SK-N-SH (cell line): ENCODE measurements around the gene CHD1L. TPM values are rescaled to one million over a fixed set of nuclear protein-coding genes. Genes with fewer than 3 reads are reported as not detected.
"Not testable (repeated sequence)": the region's sequence is repeated elsewhere in the genome, so short reads cannot be mapped to it uniquely, and the experiment has no call there.

Source experiments
- CTCF ChIA-PET: fragments of 300-600, 350-600 bp; formaldehyde crosslinking; extraction: SDS; loops from one replicate; lab custom pipeline; 2021; lab: Yijun Ruan, JAX
- POLR2A ChIA-PET: fragments of 350-600 bp; sonication (Branson Sonifier 250); formaldehyde crosslinking; extraction: SDS; loops from one replicate; lab custom pipeline; 2020; ENCODE audit warnings: antibody characterized with exemption, inconsistent platforms; lab: Yijun Ruan, JAX
- DNase-seq: peaks from one replicate; pipeline ENCODE4 v3.0.0; 2012
- H2AFZ ChIP-seq: fragments of 200-600 bp; sonication (generic); 2 replicates; pipeline ENCODE4 v1.8.1; 2016; ENCODE audit warnings: antibody characterized with exemption, mild to moderate bottlenecking, low read depth
- H3F3A ChIP-seq: fragments of 200-600 bp; sonication (generic); replicated peaks from 2 replicates; pipeline ENCODE3; 2016; ENCODE audit warnings: antibody characterized with exemption, mild to moderate bottlenecking; ENCODE audit not compliant: insufficient read depth
- H3K27ac ChIP-seq, 2 experiments: fragments of 200-500 bp in 1 of 2; fragments of 200-600 bp in 1 of 2; sonication (Bioruptor generic) in 1 of 2; sonication (generic), shearing (Covaris generic) in 1 of 2; 2 replicates each; pipeline versions ENCODE4 v1.5.1 to v1.6.1; 2014 to 2016; ENCODE audit warnings: low read depth in 2 of 2, inconsistent platforms in 1 of 2, low read length in 1 of 2, mild to moderate bottlenecking in 1 of 2, mixed read lengths in 1 of 2
- H3K27me3 ChIP-seq: fragments of 200-600 bp; sonication (generic), shearing (Covaris generic); 2 replicates; pipeline ENCODE4 v1.6.1; 2016; ENCODE audit warnings: mixed run types; ENCODE audit not compliant: insufficient read depth
- H3K36me3 ChIP-seq, 2 experiments: fragments of 200-500 bp in 1 of 2; fragments of 200-600 bp in 1 of 2; sonication (Bioruptor generic) in 1 of 2; sonication (generic) in 1 of 2; replicated peaks in 1 of 2; 2 replicates each; pipeline versions ENCODE3 to v1.5.1; 2014 to 2016; ENCODE audit warnings: low read length in 1 of 2, mild to moderate bottlenecking in 1 of 2; ENCODE audit not compliant: insufficient read depth in 2 of 2, control insufficient read depth in 1 of 2
- H3K4me1 ChIP-seq, 2 experiments: fragments of 200-500 bp in 1 of 2; fragments of 200-600 bp in 1 of 2; sonication (Bioruptor generic) in 1 of 2; sonication (generic), shearing (Covaris generic) in 1 of 2; 2 replicates each; pipeline versions ENCODE4 v1.5.1 to v1.6.1; 2014 to 2016; ENCODE audit warnings: low read depth in 1 of 2, low read length in 1 of 2, mixed run types in 1 of 2; ENCODE audit not compliant: insufficient read depth in 2 of 2, control insufficient read depth in 1 of 2
- H3K4me2 ChIP-seq: fragments of 200-600 bp; sonication (generic), shearing (Covaris generic); 2 replicates; pipeline ENCODE4 v1.6.1; 2017; ENCODE audit warnings: mixed run types
- H3K4me3 ChIP-seq, 2 experiments: fragments of 200-500 bp in 1 of 2; fragments of 200-600 bp in 1 of 2; sonication (Bioruptor generic) in 1 of 2; sonication (generic), shearing (Covaris generic) in 1 of 2; 2 replicates each; pipeline versions ENCODE4 v1.5.1 to v1.8.1; 2014 to 2016; ENCODE audit warnings: low read depth in 2 of 2, inconsistent platforms in 1 of 2, low read length in 1 of 2, mild to moderate bottlenecking in 1 of 2, mixed read lengths in 1 of 2, moderate library complexity in 1 of 2
- H3K79me2 ChIP-seq: fragments of 200-600 bp; sonication (generic); 2 replicates; pipeline ENCODE4 v1.8.1; 2017; ENCODE audit warnings: mild to moderate bottlenecking; ENCODE audit not compliant: insufficient read depth
- H3K9ac ChIP-seq: fragments of 200-600 bp; sonication (generic); 2 replicates; pipeline ENCODE4 v1.6.1; 2017; ENCODE audit warnings: mixed run types
- H3K9me2 ChIP-seq: fragments of 200-600 bp; sonication (generic); 2 replicates; pipeline ENCODE4 v1.6.1; 2017; ENCODE audit warnings: mixed run types
- H3K9me3 ChIP-seq: fragments of 200-600 bp; sonication (generic); 2 replicates; pipeline ENCODE4 v1.6.1; 2017; ENCODE audit warnings: mixed run types, mild to moderate bottlenecking, moderate library complexity
- H4K20me1 ChIP-seq: fragments of 200-600 bp; sonication (generic); 2 replicates; pipeline ENCODE4 v1.6.1; 2017; ENCODE audit warnings: mild to moderate bottlenecking, mixed run types; ENCODE audit not compliant: insufficient read depth
- CHD2 ChIP-seq: fragments of 150-350 bp; IDR thresholded peaks from 2 replicates; pipeline ENCODE4 v1.6.1; 2018; ENCODE audit warnings: low read length; ENCODE audit not compliant: partially characterized antibody
- ELF1 ChIP-seq: IDR thresholded peaks from 2 replicates; pipeline ENCODE4 v1.4.0; 2012
- EP300 ChIP-seq, 2 experiments: IDR thresholded peaks; 2 replicates each; pipeline versions ENCODE4 v1.4.0 to v1.6.1; 2012; ENCODE audit warnings: borderline replicate concordance in 1 of 2, low read depth in 1 of 2, low read length in 1 of 2
- FOXM1 ChIP-seq: IDR thresholded peaks from 2 replicates; pipeline ENCODE4 v1.4.0; 2012; ENCODE audit warnings: low read depth, mild to moderate bottlenecking
- JUND ChIP-seq: IDR thresholded peaks from 2 replicates; pipeline ENCODE4 v1.4.0; 2012
- MXI1 ChIP-seq: IDR thresholded peaks from 2 replicates; pipeline ENCODE4 v1.6.1; 2012; ENCODE audit warnings: mild to moderate bottlenecking, low read depth, low read length, improper control_type of control experiment
- NFIC ChIP-seq: IDR thresholded peaks from 2 replicates; pipeline ENCODE4 v1.4.0; 2012; ENCODE audit warnings: borderline replicate concordance
- NRF1 ChIP-seq: IDR thresholded peaks from 2 replicates; pipeline ENCODE4 v1.6.1; 2012; ENCODE audit warnings: low read depth, mild to moderate bottlenecking, low read length
- RFX5 ChIP-seq: IDR thresholded peaks from 2 replicates; pipeline ENCODE4 v1.6.1; 2012; ENCODE audit warnings: mild to moderate bottlenecking, improper control_type of control experiment, low read length
- YY1 ChIP-seq: IDR thresholded peaks from 2 replicates; pipeline ENCODE4 v1.4.0; 2012; ENCODE audit warnings: low read depth, mild to moderate bottlenecking
- WGBS: methylation state at CpG from one replicate; pipeline ENCODE4 v1.1.6; 2017; ENCODE audit warnings: low lambda C conversion rate; 5-methylcytosine and 5-hydroxymethylcytosine counted together
- polyA plus RNA-seq, 3 experiments: library from polyadenylated mRNA; depleted of rRNA; stranded (reverse); fragments of >200 nt; gene quantifications; 2 replicates each; pipeline ENCODE4 v1.2.3, GENCODE V29; 2012

The CHD1L gene
- polyA plus RNA-seq, 1 of the 3 experiments (the other 2 are of a cell fraction): 24.7 TPM

DNA sequence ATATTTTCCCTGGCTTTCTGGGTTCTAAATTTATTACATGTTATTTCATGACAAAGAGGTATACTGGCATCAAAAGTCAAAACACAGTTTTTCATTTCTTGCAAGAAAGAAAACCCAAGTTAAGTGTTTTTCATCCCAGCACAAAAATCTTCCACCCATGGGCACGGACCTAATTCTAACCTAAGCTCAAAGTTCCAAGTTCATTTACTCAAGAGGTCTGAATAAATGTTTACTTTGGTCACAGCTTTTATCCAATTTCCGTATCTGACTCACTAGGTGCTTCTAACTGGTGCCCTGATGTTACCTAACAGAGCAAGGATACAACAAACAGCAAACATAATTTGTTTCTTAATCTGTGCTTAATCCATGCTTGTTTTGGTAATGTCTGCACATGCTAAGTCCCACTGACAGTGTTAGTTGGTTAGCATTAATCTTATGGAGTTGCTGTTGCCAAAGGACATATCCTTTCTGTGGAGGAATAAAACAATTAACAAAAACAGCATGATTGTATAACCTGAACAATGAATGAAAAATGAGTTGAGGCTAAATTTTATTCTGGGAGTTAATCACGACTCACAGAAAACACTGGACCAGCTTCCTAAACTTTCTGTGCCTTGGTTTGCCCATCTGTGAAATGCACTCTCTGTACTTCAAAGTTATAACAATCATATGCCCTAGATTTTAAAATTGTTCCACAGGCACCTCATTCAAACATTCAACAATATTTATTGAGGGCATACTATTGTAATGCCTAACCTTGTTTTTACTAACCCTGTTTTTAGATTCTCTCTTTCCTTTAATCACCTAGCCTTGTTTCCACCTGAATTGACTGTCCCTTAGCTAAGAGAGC, 4.2 kb upstream of the CHD1L start:
- Histone ChIP-seq H3K36me3 (no peaks in the 10 kb centered on the region), H3K4me2 (no peak overlapping the region), H3K4me3 (no peak overlapping the region), H2AFZ (no peak overlapping the region), H3K27me3 (no peaks in the 10 kb centered on the region), H3K9me3 (no peaks in the 10 kb centered on the region), H3F3A (no peaks in the 10 kb centered on the region), H3K79me2 (no peaks in the 10 kb centered on the region; the same call in 1 of the 2 replicates), H3K4me1 (peaks cover 0 to 5% of the 10 kb centered on the region in 2 experiments; a peak in 2 of 4 replicates), H3K9me2 (no peaks in the 10 kb centered on the region), H3K9ac (no peak overlapping the region), H4K20me1 (no peaks in the 10 kb centered on the region), H3K27ac (no peak overlapping the region)
- POLR2A ChIA-PET: no interaction called here
- WGBS: 27% methylated on average over 3 of the region's 3 CpGs
- CTCF ChIA-PET: no interaction called here
- no peak for TF ChIP-seq CHD2
- no peak for DNase-seq

DNA sequence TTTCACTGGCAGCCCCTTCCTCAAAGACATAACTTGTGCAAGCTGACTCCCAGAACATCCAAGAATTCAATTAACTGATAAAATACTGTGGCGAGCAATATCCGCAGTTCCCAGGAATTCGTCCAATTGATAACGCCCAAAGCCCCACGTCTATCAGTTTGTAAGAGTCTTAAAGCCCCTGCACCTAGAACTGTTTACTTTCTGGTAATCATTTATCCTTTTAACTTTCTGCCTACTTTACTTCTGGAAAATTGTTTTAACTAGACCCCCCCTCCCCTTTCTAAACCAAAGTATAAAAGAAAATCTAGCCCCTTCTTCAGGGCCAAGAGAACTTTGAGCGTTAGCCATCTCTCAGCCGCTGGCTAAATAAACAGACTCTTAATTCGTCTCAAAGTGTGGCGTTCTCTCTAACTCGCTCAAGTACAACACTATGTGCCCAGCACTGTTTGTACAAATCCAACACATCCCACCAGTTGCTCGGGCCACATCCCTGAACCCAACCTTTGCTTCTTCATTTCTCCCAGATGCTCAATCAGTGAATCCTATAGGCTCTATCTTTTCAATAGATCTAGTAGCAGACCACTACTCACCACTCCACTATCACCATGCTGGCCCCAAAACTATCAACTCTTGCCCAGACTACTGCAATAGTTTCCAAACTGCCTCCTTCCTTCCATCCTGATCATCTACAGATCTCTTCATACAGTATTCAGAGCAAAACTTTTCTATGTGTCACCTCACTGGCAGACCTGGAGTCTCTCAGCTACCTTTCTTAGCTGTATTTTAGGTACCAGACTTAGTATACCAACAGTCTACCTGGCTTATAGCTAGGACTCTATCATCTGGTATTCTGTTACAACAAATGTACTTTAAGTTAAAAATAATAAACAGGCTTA, 3.3 kb upstream of the CHD1L start:
- peaks cover 9% of the 10 kb centered on the region for H3K79me2 ChIP-seq
- no peak for TF ChIP-seq NRF1
- no peak for TF ChIP-seq YY1
- no peak for TF ChIP-seq EP300 (IDR thresholded peaks at IDR 0.05; ENCODE audit: borderline replicate concordance in 1 of 2, low read depth in 1 of 2, low read length in 1 of 2)
- TF ChIP-seq NFIC: no peak
- TF ChIP-seq RFX5: no peak
- TF ChIP-seq JUND: no peak
- TF ChIP-seq MXI1: no peak
- no peak for TF ChIP-seq ELF1
- TF ChIP-seq FOXM1: no peak
- H4K20me1 ChIP-seq: 0 out of 2 replicates have a peak, but pooled peaks cover 2% of the 10 kb centered on the region
- H3K4me1 ChIP-seq: peaks cover 0 to 8% of the 10 kb centered on the region in 2 experiments; a peak in 2 of 4 replicates
- WGBS: 66% methylated on average over 11 of the region's 11 CpGs
- no peak overlapping the region for H3K4me3 ChIP-seq
- H3K9me3 ChIP-seq: no peaks in the 10 kb centered on the region
- H3K9ac ChIP-seq: no peak overlapping the region
- peaks cover 4% of the 10 kb centered on the region for H3F3A ChIP-seq
- CTCF ChIA-PET: interaction anchor here (0.9 to 1.0 kb wide), 2 partner anchors 66 to 426 kb away, joined by 3 read pairs; no protein-coding TSS in a partner anchor
- H3K27ac ChIP-seq: no peak overlapping the region
- no peaks in the 10 kb centered on the region for H3K9me2 ChIP-seq
- POLR2A ChIA-PET: no interaction called here
- H2AFZ ChIP-seq: no peak overlapping the region
- H3K36me3 ChIP-seq: no peaks in the 10 kb centered on the region
- no peak for DNase-seq
- no peaks in the 10 kb centered on the region for H3K27me3 ChIP-seq
- H3K4me2 ChIP-seq: no peak overlapping the region

DNA sequence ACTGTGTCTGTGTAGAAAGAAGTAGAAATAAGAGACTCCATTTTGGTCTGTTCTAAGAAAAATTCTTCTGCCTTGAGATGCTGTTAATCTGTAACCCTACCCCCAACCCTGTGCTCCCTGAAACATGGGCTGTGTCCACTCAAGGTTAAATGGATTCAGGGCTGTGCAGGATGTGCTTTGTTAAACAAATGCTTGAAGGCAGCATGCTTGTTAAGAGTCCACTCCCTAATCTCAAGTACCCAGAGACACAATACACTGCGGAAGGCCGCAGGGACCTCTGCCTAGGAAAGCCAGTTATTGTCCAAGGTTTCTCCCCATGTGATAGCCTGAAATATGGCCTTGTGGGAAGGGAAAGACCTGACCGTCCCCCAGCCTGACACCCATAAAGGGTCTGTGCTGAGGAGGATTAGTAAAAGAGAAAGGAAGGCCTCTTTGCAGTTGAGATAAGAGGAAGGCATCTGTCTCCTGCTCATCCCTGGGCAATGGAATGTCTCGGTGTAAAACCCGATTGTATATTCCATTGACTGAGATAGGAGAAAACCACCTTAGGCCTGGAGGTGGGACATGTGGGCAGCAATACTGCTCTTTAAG, 2.3 kb upstream of the CHD1L start:
- H3K27ac ChIP-seq, H4K20me1 ChIP-seq, H3K9ac ChIP-seq, H3F3A ChIP-seq, DNase-seq, H3K9me2 ChIP-seq, H3K4me2 ChIP-seq, POLR2A ChIA-PET, H3K9me3 ChIP-seq, H3K36me3 ChIP-seq, H3K4me3 ChIP-seq, H2AFZ ChIP-seq, H3K27me3 ChIP-seq: not testable (repeated sequence)
- CTCF ChIA-PET: interaction anchor here (0.9 to 1.0 kb wide), 2 partner anchors 67 to 425 kb away, joined by 3 read pairs; no protein-coding TSS in a partner anchor
- peaks cover 19% of the 10 kb centered on the region for H3K79me2 ChIP-seq
- H3K4me1 ChIP-seq: peaks cover 0 to 14% of the 10 kb centered on the region in 2 experiments; a peak in 2 of 4 replicates
- WGBS: 95% methylated on average over 5 of the region's 5 CpGs
